H54 (cell line): ENCODE measurements around the gene OGN.

Experiments
- DNase-seq: peaks from one replicate; pipeline ENCODE4 v3.0.0; 2011; ENCODE audit warnings: low spot score, mixed read lengths; ENCODE audit not compliant: insufficient read length
- FAIRE-seq: peaks from 3 replicates; lab custom pipeline; 2011; peaks lifted over from hg19 to GRCh38; lab: Jason Lieb, UNC
- POLR2A ChIP-seq: IDR thresholded peaks from 2 replicates; pipeline ENCODE4 v1.6.1; 2011; ENCODE audit warnings: low read depth, mild to moderate bottlenecking, low read length

OGN gene

GRCh38 chr9:92404042-92404836 lies at the start of gene OGN:
OGN (minus strand) TSS chr9:92404578; CDS start chr9:92403407, 1,171 bp downstream.
- TF ChIP-seq POLR2A, result no peak
- FAIRE-seq (peak; percentile 76), DNase-seq (no peak)

GRCh38 chr9:92446536-92446935 lies 42.2 kb upstream of the OGN start:
- no peak for TF ChIP-seq POLR2A
- no peak for FAIRE-seq
- DNase-seq, result no peak

GRCh38 chr9:92444841-92445240 lies 40.5 kb upstream of the OGN start:
- no peak for TF ChIP-seq POLR2A
- DNase-seq (no peak), FAIRE-seq (no peak)

- DNase-seq (no peak), FAIRE-seq (peak; percentile 71)
- no peak for TF ChIP-seq POLR2A
These were observed 36.3 kb upstream of the OGN start for GRCh38 chr9:92440751-92441046.

GRCh38 chr9:92439921-92440750 lies 35.8 kb upstream of the OGN start:
- peak; percentile 98 for FAIRE-seq
- TF ChIP-seq POLR2A, result no peak
- DNase-seq, result peak; percentile 34

- DNase-seq (no peak), FAIRE-seq (peak; percentile 55)
- no peak for TF ChIP-seq POLR2A
These were observed 34.6 kb upstream of the OGN start for GRCh38 chr9:92438900-92439526.

- TF ChIP-seq POLR2A, result no peak
- DNase-seq (no peak), FAIRE-seq (no peak)
These were observed 30.9 kb upstream of the OGN start for GRCh38 chr9:92435263-92435662.

GRCh38 chr9:92432972-92433548 lies 28.7 kb upstream of the OGN start:
- FAIRE-seq (no peak), DNase-seq (no peak)
- TF ChIP-seq POLR2A, result no peak

GRCh38 chr9:92432350-92432749 lies 28.0 kb upstream of the OGN start:
- FAIRE-seq (no peak), DNase-seq (no peak)
- no peak for TF ChIP-seq POLR2A

- DNase-seq (no peak), FAIRE-seq (no peak)
- TF ChIP-seq POLR2A, result no peak
These were observed 25.5 kb upstream of the OGN start for GRCh38 chr9:92429836-92430235.

GRCh38 chr9:92426501-92427145 lies 22.2 kb upstream of the OGN start:
- FAIRE-seq (peak; percentile 52), DNase-seq (no peak)
- no peak for TF ChIP-seq POLR2A

- FAIRE-seq, result no peak
- DNase-seq, result no peak
- TF ChIP-seq POLR2A, result no peak
These were observed 21.1 kb upstream of the OGN start for GRCh38 chr9:92425474-92425873.

- DNase-seq (no peak), FAIRE-seq (no peak)
- TF ChIP-seq POLR2A, result no peak
These were observed 20.0 kb upstream of the OGN start, which contains the start of gene OMD for GRCh38 chr9:92424340-92424739. OMD (minus strand) TSS chr9:92424471; CDS start chr9:92417558, 6,913 bp downstream.
